Activated CD8-positive, alpha-beta memory T cell treated with anti-CD3 and anti-CD28 coated beads for 4 hours (primary cell): ENCODE measurements around the gene PHF21B.
"Not testable (repeated sequence)": the region's sequence is repeated elsewhere in the genome, so short reads cannot be mapped to it uniquely, and the experiment has no call there.

Source experiments
- DNase-seq, 2 donors: peaks; one replicate each; pipeline ENCODE4 v3.0.0-alpha.2; 2020; ENCODE audit warnings: low read depth in 2 of 2

PHF21B gene

GRCh38 chr22:44961682-44962081 is 48.1 kb downstream of the PHF21B start:
- not testable (repeated sequence) for DNase-seq

DNA sequence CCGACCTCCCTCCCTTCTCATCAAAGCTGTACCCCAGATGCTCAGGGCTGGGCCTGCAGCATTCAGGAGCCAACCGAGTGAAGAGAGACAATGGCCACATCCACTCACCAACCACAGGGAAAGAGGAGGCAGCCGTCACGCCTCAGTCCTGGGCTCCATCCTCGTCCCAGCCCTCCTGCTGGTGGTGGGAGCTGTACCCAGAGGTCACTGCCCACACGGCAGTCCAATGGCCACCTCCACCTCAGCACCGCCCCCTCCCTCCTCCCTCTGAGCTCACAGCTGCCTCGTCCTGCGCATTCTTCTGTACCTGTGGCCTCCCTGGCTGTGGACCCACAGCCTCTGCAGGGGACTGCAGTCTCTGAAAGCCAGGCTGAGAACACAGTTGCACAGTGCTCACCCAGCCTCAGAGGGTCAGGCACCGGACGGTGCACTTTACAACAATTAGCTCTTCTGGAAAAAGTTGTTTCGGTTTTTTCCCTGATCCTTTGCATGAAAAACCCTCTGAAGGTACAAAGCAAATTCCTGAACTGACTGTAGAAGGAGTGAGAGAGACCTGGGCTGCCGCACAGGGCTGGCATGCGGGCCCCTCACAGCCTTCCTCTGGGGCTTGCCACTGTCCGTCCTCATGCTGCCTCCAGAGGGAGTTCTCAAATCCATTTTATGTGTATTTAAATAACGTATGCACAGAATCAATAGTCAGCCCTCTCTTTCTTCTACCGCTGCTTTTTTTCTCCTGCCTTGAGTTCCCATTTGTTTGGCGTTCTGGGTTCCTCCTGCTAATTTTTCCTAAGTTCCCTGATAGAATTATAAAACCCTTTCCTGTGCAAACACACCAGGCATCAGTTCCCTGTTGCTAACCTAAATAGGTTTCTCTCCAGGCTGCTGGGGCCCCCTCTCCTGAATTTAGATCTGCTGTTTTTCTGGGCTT is 52.7 kb downstream of the PHF21B start:
- no peak for DNase-seq

DNA sequence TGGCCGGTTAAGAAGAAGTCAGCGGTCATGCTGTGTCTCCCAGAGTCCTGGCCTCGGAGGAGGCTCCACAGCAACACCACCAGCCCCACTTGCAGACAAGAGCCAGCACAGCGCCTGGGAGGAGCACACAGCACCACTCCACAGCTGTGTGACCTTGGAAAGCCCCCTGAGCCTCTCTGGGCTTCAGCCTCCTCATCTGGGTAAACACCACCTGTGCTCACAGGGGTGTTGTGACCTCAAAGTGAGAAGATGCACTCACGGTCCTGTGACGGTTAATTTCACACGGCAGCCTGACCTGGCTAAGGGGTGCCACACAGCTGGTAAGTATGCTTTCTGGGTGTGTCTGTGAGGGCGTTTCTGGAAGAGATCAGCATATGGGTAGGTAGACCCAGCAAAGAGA is 54.7 kb downstream of the PHF21B start:
- DNase-seq = no peak

GRCh38 chr22:44954149-44954548 is 55.7 kb downstream of the PHF21B start:
- DNase-seq = no peak

DNA sequence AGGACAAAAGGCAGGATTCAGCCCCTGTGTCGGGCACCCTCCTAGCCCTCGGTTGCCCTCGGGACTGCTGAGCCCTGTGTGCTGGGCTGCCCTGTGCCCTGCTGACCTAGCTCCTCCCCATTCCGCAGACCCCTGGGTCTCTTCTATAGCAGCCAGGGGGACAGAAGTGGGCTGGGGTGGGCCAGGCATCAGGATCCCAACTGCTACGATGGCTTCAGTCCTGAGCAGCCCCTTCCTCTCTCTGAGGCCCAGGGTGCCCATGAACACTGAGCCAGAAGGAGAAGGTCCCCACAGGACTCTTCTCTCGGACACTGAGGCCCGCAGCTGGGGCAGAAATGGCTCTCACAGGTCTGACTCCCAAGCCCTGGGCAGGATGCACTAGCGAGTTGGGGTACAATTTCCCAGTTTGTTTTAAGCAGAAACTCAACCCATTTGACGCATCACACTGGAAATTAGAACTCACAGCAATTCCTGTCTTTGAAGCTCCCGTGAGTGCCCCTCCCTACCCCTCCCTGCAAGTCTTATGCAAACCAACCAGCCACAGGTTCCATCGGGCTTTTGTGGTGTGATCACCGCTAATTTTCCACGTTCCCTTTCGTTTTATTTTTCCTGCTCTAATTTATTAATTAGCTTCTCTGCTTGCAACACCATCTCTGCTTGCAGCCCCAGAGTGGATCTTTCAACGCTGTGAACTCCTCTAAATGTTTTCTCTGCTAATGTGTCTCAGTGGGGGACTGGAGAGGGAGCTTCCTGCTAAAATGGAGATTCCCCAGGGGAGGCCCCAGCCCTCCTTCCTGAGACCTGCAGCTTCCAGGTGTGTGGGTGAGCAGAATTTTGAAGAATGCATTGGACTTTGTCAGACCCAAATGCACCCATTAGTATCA is 56.7 kb downstream of the PHF21B start:
- no peak for DNase-seq

DNA sequence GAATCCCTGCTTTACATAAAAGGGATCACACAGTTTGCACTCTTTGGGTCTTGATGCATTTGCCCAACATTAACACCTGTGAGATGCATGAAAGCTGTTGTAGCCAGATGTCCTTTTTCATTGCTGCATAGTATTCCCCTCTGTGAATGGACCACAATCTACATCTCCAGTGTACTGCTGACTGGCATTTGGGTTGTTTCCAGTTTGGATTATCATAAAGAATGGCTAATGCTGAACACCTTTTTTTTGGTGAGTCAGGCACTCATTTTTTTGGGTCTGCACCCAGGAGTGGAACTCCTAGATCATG is 58.3 kb downstream of the PHF21B start:
- DNase-seq = no peak

- DNase-seq = no peak
Measured at GRCh38 chr22:44950806-44951509, 58.8 kb downstream of the PHF21B start.

DNA sequence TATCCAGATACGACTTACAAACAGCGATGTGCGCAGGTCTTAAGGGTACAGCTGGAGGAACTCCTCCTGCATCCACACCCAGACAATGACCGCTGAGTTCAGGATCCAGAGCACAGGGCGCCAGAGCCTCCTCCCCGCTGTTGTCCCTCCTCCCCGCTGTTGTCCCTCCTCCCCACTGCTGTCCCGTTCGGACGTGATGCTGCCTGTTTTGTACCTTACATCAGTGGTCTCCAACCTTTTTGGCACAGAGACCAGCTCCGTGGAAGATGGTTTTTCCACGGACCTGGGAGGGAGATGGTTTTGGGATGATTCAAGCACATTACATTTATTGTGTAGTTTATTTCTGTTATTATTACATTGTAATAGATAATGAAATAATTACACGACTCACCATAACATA is 62.0 kb downstream of the PHF21B start:
- no peak for DNase-seq

GRCh38 chr22:44947049-44947448 is 62.8 kb downstream of the PHF21B start:
- no peak for DNase-seq

- DNase-seq = no peak
Measured at GRCh38 chr22:44944883-44945601, 64.8 kb downstream of the PHF21B start.

DNA sequence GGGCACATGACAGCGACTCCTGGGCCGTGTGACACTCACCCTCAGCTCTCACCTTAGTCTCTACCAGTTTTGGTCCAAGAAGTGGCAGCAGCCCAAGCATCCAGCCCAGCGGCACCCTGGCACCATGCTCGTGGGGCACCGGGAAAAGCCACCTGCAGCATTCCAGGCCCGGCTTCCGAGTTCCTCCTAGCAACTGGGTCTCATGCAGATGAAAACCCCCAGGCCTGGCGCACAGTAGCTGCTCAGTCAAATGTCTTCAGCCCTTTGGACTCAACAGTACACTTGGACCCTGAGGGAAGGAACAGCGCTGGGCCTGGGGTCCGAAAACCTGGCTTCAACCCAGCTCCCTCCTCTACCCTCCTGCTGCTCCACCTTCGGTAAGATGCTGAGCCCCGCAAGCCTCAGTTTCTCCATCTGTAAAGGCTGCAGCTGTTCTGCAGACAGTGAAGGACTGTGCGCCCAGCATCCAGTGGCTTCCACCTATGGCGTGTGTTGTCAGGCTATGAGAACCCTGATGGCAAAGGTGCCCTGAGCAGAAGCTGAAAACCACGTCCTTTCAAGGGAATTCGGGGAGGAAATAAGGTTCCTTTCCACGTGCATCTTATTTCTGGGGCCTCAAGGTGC is 66.0 kb downstream of the PHF21B start:
- DNase-seq = no peak

- DNase-seq = no peak
Measured at GRCh38 chr22:44942979-44943700, 66.7 kb downstream of the PHF21B start.

GRCh38 chr22:44942056-44942455 is 67.7 kb downstream of the PHF21B start:
- no peak for DNase-seq

DNA sequence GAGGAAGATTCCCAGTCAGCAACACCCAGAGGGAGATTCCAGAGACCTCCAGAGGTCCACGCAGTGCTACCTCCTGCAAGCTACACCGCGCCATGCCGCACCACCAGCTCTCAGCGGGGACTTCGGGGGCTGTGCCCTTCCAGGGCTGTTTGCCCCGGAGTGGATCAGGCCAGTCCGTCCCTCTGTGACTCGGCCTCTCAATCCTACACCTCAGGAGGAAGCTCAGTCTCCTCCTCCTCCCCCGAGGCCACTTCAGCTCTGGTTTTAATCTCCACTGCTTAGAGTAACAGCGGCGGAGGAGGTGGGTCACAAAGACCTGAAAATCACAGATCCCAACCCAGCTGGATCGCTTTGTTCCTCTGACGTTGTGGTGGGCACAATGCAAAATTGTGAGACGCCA is 68.6 kb downstream of the PHF21B start:
- no peak for DNase-seq

GRCh38 chr22:44940130-44940529 is 69.7 kb downstream of the PHF21B start:
- DNase-seq = no peak

DNA sequence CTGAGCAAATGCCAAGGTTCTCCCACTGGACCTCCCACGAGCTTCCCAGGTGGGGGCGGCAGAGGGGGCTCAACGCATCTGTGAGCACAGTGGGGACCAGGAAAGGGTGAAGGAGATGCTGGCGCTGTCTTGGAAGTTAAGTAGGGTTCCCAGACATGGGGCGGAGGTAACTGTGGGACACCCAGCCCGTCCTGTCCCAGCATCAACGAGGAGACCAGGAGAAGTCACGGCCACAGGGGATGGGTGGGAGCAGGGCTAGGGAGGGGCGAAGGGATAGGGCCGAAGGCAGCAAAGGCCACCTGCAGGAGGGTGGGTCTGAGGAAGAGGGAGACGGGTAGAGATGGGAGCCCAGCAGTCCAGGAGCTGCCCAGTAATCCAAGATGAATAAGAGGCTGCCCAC is 70.4 kb downstream of the PHF21B start:
- DNase-seq = no peak

DNA sequence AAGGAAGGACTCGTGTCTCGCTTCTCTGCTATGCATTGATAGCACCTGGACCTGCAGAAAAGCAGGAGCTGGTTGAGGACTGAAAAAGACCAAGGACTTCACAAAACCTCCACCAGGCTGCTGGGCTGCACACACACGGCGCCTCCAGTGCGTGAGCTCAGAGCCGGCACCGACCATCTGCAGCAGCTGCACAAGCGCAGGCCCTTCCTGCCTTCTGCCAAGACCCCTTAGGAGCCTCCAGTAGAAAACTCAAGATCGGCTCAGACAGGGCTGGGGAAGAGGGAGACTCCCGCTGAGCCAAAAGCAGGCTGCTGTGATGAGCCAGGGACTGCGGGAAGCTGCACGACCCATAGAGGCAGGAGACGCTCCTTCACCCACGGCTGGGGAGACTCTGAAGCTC is 70.9 kb downstream of the PHF21B start:
- DNase-seq = no peak

- DNase-seq = no peak
Measured at GRCh38 chr22:44937216-44937615, 72.6 kb downstream of the PHF21B start.

DNA sequence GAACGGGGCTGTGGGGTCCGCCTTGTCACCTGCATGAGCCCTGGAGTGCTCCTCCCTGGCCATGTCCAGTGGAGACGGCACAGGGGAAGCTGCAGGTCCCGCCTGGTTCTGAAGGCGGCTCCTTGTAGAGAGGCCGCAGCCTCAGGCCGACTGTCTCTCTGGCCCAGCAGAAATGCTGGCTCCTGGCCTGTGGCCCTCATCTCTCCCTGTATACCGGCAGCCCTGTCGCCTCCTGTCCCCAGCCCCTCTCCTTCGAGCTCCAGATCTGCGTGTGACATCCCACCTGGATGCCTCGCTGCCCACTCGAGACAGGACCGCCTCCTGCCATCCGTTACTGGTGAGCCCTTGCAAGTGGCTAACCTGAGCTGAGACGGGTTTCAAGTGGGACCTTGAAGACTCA is 73.6 kb downstream of the PHF21B start:
- no peak for DNase-seq

GRCh38 chr22:44935724-44936123 is 74.1 kb downstream of the PHF21B start:
- DNase-seq = no peak

- DNase-seq = no peak
Measured at GRCh38 chr22:44934454-44934735, 75.4 kb downstream of the PHF21B start.
